Measurements from ENCODE around the gene RAPGEF4.

GRCh38 chr2:172777431-172777830 is 41.8 kb downstream of the RAPGEF4 start:
- no peak for TF ChIP-seq CTCF (IDR thresholded peaks at IDR 0.05 in 2 of 3, conservative IDR thresholded peaks at IDR 0.05 in 1 of 3; ENCODE audit: borderline replicate concordance in 1 of 3, insufficient read depth in 1 of 3, low read depth in 2 of 3, low read length in 2 of 3)
- TF ChIP-seq EZH2 (IDR thresholded peaks at IDR 0.05): no peak
- no peak for TF ChIP-seq RAD21 (IDR thresholded peaks at IDR 0.05; ENCODE audit: low read depth)
- no peak for TF ChIP-seq POLR2A (IDR thresholded peaks at IDR 0.05; ENCODE audit: borderline replicate concordance, extremely low read depth, insufficient read depth, insufficient read length)
- TF ChIP-seq JUND (IDR thresholded peaks at IDR 0.05): no peak
- TF ChIP-seq SIN3A (IDR thresholded peaks at IDR 0.05; ENCODE audit: low read depth): no peak
- no peak for TF ChIP-seq EGR1 (IDR thresholded peaks at IDR 0.05; ENCODE audit: low read depth)
